OCI-LY3 (cell line): ENCODE measurements around the gene ZC3H10.
A peak's percentile ranks its signal among the peaks of the same experiment; 100 is the strongest.

Experiments
- H2AFZ ChIP-seq: fragments of 200-600, 300-600 bp; shearing (Covaris generic); 2 replicates; pipeline ENCODE4 v1.6.0; 2014; ENCODE audit warnings: antibody characterized with exemption, low read depth, low read length
- H3K27ac ChIP-seq: fragments of 200-600, 300-600 bp; sonication (generic); 2 replicates; pipeline ENCODE4 v1.5.1; 2014; ENCODE audit warnings: mild to moderate bottlenecking, low read length, moderate library complexity, mixed read lengths
- H3K27me3 ChIP-seq: fragments of 200-600, 300-600 bp; sonication (generic); 2 replicates; pipeline ENCODE4 v1.6.1; 2014; ENCODE audit warnings: low read depth, low read length, mixed read lengths
- H3K36me3 ChIP-seq: fragments of 200-600, 300-600 bp; sonication (generic); replicated peaks from 2 replicates; pipeline ENCODE3; 2014; ENCODE audit warnings: low read depth, low read length, mixed read lengths
- H3K4me1 ChIP-seq: fragments of 300-600, 200-600 bp; sonication (generic); 2 replicates; pipeline ENCODE4 v1.6.1; 2014; ENCODE audit warnings: low read length, mixed read lengths
- H3K4me2 ChIP-seq: fragments of 200-600, 300-600 bp; sonication (generic); 2 replicates; pipeline ENCODE4 v1.6.1; 2014; ENCODE audit warnings: low read length, mixed read lengths
- H3K4me3 ChIP-seq: fragments of 300-600, 200-600 bp; sonication (generic); 2 replicates; pipeline ENCODE4 v1.5.1; 2014; ENCODE audit warnings: antibody characterized with exemption, mild to moderate bottlenecking, low read length, moderate library complexity
- H3K79me2 ChIP-seq: fragments of 300-600, 200-600 bp; shearing (Covaris generic); 2 replicates; pipeline ENCODE4 v1.6.1; 2014; ENCODE audit warnings: mild to moderate bottlenecking, low read length, mixed read lengths
- H3K9ac ChIP-seq: fragments of 300-600, 200-600 bp; shearing (Covaris generic); 2 replicates; pipeline ENCODE4 v1.6.0; 2014; ENCODE audit warnings: mild to moderate bottlenecking, low read length, moderate library complexity
- H3K9me3 ChIP-seq: fragments of 200-600, 300-600 bp; shearing (Covaris generic); 2 replicates; pipeline ENCODE4 v1.6.1; 2014; ENCODE audit warnings: low read length, mixed read lengths; ENCODE audit not compliant: insufficient read depth
- H4K20me1 ChIP-seq: fragments of 200-600, 300-600 bp; sonication (generic); 2 replicates; pipeline ENCODE4 v1.6.1; 2016; ENCODE audit warnings: low read length, mixed read lengths; ENCODE audit not compliant: insufficient read depth
- CTCF ChIP-seq: fragments of 200-600, 300-600 bp; sonication (generic); IDR thresholded peaks from 2 replicates; pipeline ENCODE4 v1.5.1; 2014; ENCODE audit warnings: antibody characterized with exemption, low read length, low read depth
- EZH2phosphoT487 ChIP-seq: fragments of 200-600 bp; shearing (Covaris generic); IDR thresholded peaks from 2 replicates; pipeline ENCODE4 v1.6.1; 2018; ENCODE audit warnings: antibody characterized with exemption, mixed run types, low read depth

ZC3H10 gene

GRCh38 chr12:56105609-56105902, 12.5 kb upstream of the ZC3H10 start:
- Histone ChIP-seq H2AFZ (no peak overlapping the region), H3K9ac (peak overlapping the region; percentile 94), H3K27ac (peak overlapping the region; percentile 71), H3K4me3 (peak overlapping the region; percentile 84), H3K27me3 (no peaks in the 10 kb centered on the region), H3K9me3 (no peaks in the 10 kb centered on the region), H4K20me1 (peaks cover 12% of the 10 kb centered on the region), H3K36me3 (peaks cover 44% of the 10 kb centered on the region), H3K4me1 (peaks cover 19% of the 10 kb centered on the region), H3K79me2 (peaks cover 53% of the 10 kb centered on the region), H3K4me2 (peak overlapping the region; percentile 100)
- TF ChIP-seq CTCF, result no peak
- no peak for TF ChIP-seq EZH2phosphoT487

GRCh38 chr12:56107242-56107641, 10.8 kb upstream of the ZC3H10 start:
- no peak overlapping the region for H3K4me2 ChIP-seq
- no peaks in the 10 kb centered on the region for H3K9me3 ChIP-seq
- H3K27ac ChIP-seq, result no peak overlapping the region
- TF ChIP-seq CTCF (no peak), EZH2phosphoT487 (no peak)
- no peak overlapping the region for H2AFZ ChIP-seq
- peaks cover 57% of the 10 kb centered on the region for H3K36me3 ChIP-seq
- H3K4me1 ChIP-seq, result peaks cover 19% of the 10 kb centered on the region
- no peak overlapping the region for H3K4me3 ChIP-seq
- peaks cover 12% of the 10 kb centered on the region for H4K20me1 ChIP-seq
- H3K9ac ChIP-seq, result no peak overlapping the region
- H3K27me3 ChIP-seq, result no peaks in the 10 kb centered on the region
- peaks cover 53% of the 10 kb centered on the region for H3K79me2 ChIP-seq

- no peak overlapping the region for H3K4me3 ChIP-seq
- H3K9ac ChIP-seq, result no peak overlapping the region
- H3K27me3 ChIP-seq, result no peaks in the 10 kb centered on the region
- H3K79me2 ChIP-seq, result peaks cover 29% of the 10 kb centered on the region
- H3K36me3 ChIP-seq, result peaks cover 64% of the 10 kb centered on the region
- no peak overlapping the region for H3K4me2 ChIP-seq
- no peak overlapping the region for H2AFZ ChIP-seq
- no peaks in the 10 kb centered on the region for H3K9me3 ChIP-seq
- no peak overlapping the region for H3K27ac ChIP-seq
- TF ChIP-seq CTCF (no peak), EZH2phosphoT487 (no peak)
- H3K4me1 ChIP-seq, result peaks cover 14% of the 10 kb centered on the region
- H4K20me1 ChIP-seq, result peaks cover 9% of the 10 kb centered on the region
These were observed 7.5 kb upstream of the ZC3H10 start for GRCh38 chr12:56110571-56110970.

GRCh38 chr12:56114084-56114483, 4.0 kb upstream of the ZC3H10 start:
- Histone ChIP-seq H3K36me3 (peaks cover 44% of the 10 kb centered on the region), H3K9ac (no peak overlapping the region), H3K27ac (no peak overlapping the region; the same call in 1 of the 2 replicates)

GRCh38 chr12:56115329-56115728, 2.7 kb upstream of the ZC3H10 start:
- Histone ChIP-seq H3K27me3 (no peaks in the 10 kb centered on the region), H4K20me1 (no peaks in the 10 kb centered on the region), H3K9me3 (no peaks in the 10 kb centered on the region), H3K9ac (peak overlapping the region; percentile 96), H3K79me2 (peaks cover 21% of the 10 kb centered on the region), H3K27ac (peak overlapping the region; percentile 87), H3K4me2 (peak overlapping the region; percentile 71), H3K4me3 (peak overlapping the region; percentile 89), H2AFZ (0 out of 2 replicates have a peak overlapping the region, but pooled peaks have one; percentile 45), H3K36me3 (peaks cover 36% of the 10 kb centered on the region), H3K4me1 (peaks cover 18% of the 10 kb centered on the region)
- TF ChIP-seq CTCF, result no peak
- TF ChIP-seq EZH2phosphoT487, result no peak

More at GRCh38 chr12:56114084-56114483, 4.0 kb upstream of the ZC3H10 start:
- Histone ChIP-seq H3K4me2 (no peak overlapping the region), H2AFZ (no peak overlapping the region), H3K79me2 (peaks cover 19% of the 10 kb centered on the region), H3K9me3 (no peaks in the 10 kb centered on the region), H4K20me1 (no peaks in the 10 kb centered on the region), H3K27me3 (no peaks in the 10 kb centered on the region), H3K4me1 (peaks cover 10% of the 10 kb centered on the region), H3K4me3 (no peak overlapping the region)
- TF ChIP-seq EZH2phosphoT487, result no peak
